IMR-90 (cell line): ENCODE data around the gene AKR1C8. TPM values are rescaled to one million over a fixed set of nuclear protein-coding genes. Genes with fewer than 3 reads are reported as not detected.

ENCODE experiments used
- ATAC-seq: fragments of 200-7000 bp; cut with Tn5 transposase; 2 replicates; pipeline ENCODE4 v1.9.1; 2020; ENCODE audit warnings: low read depth, mild to moderate bottlenecking, moderate library complexity
- BruUV-seq: library from RNA; stranded (reverse); fragments of 400-500 nt; replicated peaks from 2 replicates; lab custom pipeline; 2021; lab: Mats Ljungman, UMichigan
- CTCF ChIA-PET: fragments of 300-600 bp; formaldehyde crosslinking; extraction: SDS; loops from one replicate; lab custom pipeline; 2021; ENCODE audit warnings: antibody characterized with exemption; lab: Yijun Ruan, JAX
- POLR2A ChIA-PET: fragments of 300-600 bp; sonication (Branson Sonifier 250); formaldehyde crosslinking; loops from one replicate; lab custom pipeline; 2022; ENCODE audit warnings: antibody characterized with exemption; ENCODE audit not compliant: unreplicated experiment; lab: Charles Lee
- DNase-seq: peaks from one replicate; pipeline ENCODE4 v3.0.0; 2013
- H2AFZ ChIP-seq: replicated peaks from 2 replicates; pipeline ENCODE3; 2013; ENCODE audit warnings: low read length, mild to moderate bottlenecking; ENCODE audit not compliant: poor library complexity
- H2AK5ac ChIP-seq: 2 replicates; pipeline ENCODE4 v1.6.1; 2013; ENCODE audit warnings: low read depth, low read length, inconsistent platforms
- H2AK9ac ChIP-seq: replicated peaks from 2 replicates; pipeline ENCODE3; 2013; ENCODE audit warnings: mild to moderate bottlenecking, low read depth, low read length, moderate library complexity; ENCODE audit not compliant: poor library complexity
- H2BK120ac ChIP-seq: 2 replicates; pipeline ENCODE4 v1.6.1; 2013; ENCODE audit warnings: low read depth, low read length, inconsistent platforms
- H2BK15ac ChIP-seq: 3 replicates; pipeline ENCODE4 v1.6.1; 2013; ENCODE audit warnings: low read depth, low read length, inconsistent platforms
- H2BK20ac ChIP-seq: 2 replicates; pipeline ENCODE4 v1.6.1; 2013; ENCODE audit warnings: low read depth, mild to moderate bottlenecking, inconsistent platforms, low read length, moderate library complexity
- H2BK5ac ChIP-seq: 2 replicates; pipeline ENCODE4 v1.6.1; 2013; ENCODE audit warnings: mild to moderate bottlenecking, low read depth, low read length, inconsistent platforms; ENCODE audit not compliant: poor library complexity, severe bottlenecking
- H3K14ac ChIP-seq: replicated peaks from 2 replicates; pipeline ENCODE4 v1.6.1; 2013; ENCODE audit warnings: low read depth, low read length, inconsistent platforms
- H3K18ac ChIP-seq: 2 replicates; pipeline ENCODE4 v1.6.1; 2013; ENCODE audit warnings: low read depth, low read length, control low read depth
- H3K23ac ChIP-seq: 2 replicates; pipeline ENCODE4 v1.6.1; 2013; ENCODE audit warnings: low read depth, low read length, inconsistent platforms
- H3K27ac ChIP-seq: 2 replicates; pipeline ENCODE4 v1.5.1; 2013; ENCODE audit warnings: mild to moderate bottlenecking, control low read depth, low read length; ENCODE audit not compliant: insufficient read depth
- H3K27me3 ChIP-seq: 2 replicates; pipeline ENCODE4 v1.6.1; 2013; ENCODE audit warnings: low read length; ENCODE audit not compliant: control insufficient read depth, insufficient read depth
- H3K36me3 ChIP-seq: 2 replicates; pipeline ENCODE4 v1.6.1; 2013; ENCODE audit warnings: low read length, mixed read lengths; ENCODE audit not compliant: control insufficient read depth, insufficient read depth
- H3K4ac ChIP-seq: 2 replicates; pipeline ENCODE4 v1.6.1; 2013; ENCODE audit warnings: low read depth, low read length, inconsistent platforms
- H3K4me1 ChIP-seq: 2 replicates; pipeline ENCODE4 v1.6.1; 2013; ENCODE audit warnings: low read length, mixed read lengths; ENCODE audit not compliant: control insufficient read depth, insufficient read depth
- H3K4me2 ChIP-seq: 2 replicates; pipeline ENCODE4 v1.6.1; 2013; ENCODE audit warnings: low read depth, mild to moderate bottlenecking, control low read depth, low read length, moderate library complexity
- H3K4me3 ChIP-seq: 2 replicates; pipeline ENCODE4 v1.5.1; 2013; ENCODE audit warnings: low read depth, mild to moderate bottlenecking, control low read depth, low read length, moderate library complexity; ENCODE audit not compliant: insufficient read depth
- H3K56ac ChIP-seq: 2 replicates; pipeline ENCODE4 v1.6.1; 2013; ENCODE audit warnings: low read length, inconsistent platforms; ENCODE audit not compliant: insufficient read depth; ENCODE audit errors: extremely low read depth
- H3K79me1 ChIP-seq, 2 experiments: 2 replicates each; pipeline ENCODE4 v1.6.1; 2013; ENCODE audit warnings: low read length in 2 of 2, inconsistent platforms in 1 of 2, low read depth in 1 of 2
- H3K9ac ChIP-seq: 2 replicates; pipeline ENCODE4 v1.6.1; 2013; ENCODE audit warnings: low read depth, low read length, control low read depth
- H3K9me1 ChIP-seq: 2 replicates; pipeline ENCODE4 v1.6.1; 2013; ENCODE audit warnings: low read length, inconsistent platforms; ENCODE audit not compliant: insufficient read depth
- H3K9me3 ChIP-seq: 2 replicates; pipeline ENCODE4 v1.6.1; 2013; ENCODE audit warnings: low read length; ENCODE audit not compliant: control insufficient read depth, insufficient read depth
- H4K20me1 ChIP-seq: 2 replicates; pipeline ENCODE4 v1.6.1; 2013; ENCODE audit warnings: low read length, inconsistent platforms; ENCODE audit not compliant: insufficient read depth
- H4K5ac ChIP-seq: 2 replicates; pipeline ENCODE4 v1.6.1; 2013; ENCODE audit warnings: mild to moderate bottlenecking, low read depth, low read length, control low read depth
- H4K8ac ChIP-seq, 2 experiments: 2 replicates each; pipeline ENCODE4 v1.6.1; 2013; ENCODE audit warnings: low read depth in 2 of 2, low read length in 2 of 2, control low read depth in 1 of 2, inconsistent platforms in 1 of 2
- H4K91ac ChIP-seq: 2 replicates; pipeline ENCODE4 v1.6.1; 2013; ENCODE audit warnings: low read depth, low read length, inconsistent platforms; ENCODE audit not compliant: insufficient read depth
- BHLHE40 ChIP-seq: fragments of 150-350 bp; IDR thresholded peaks from 2 replicates; pipeline ENCODE4 v1.6.1; 2016; ENCODE audit warnings: mild to moderate bottlenecking, low read depth, low read length
- CEBPB ChIP-seq: IDR thresholded peaks from 2 replicates; pipeline ENCODE4 v1.6.1; 2012; ENCODE audit warnings: low read depth, low read length, improper control_type of control experiment
- CHD1 ChIP-seq: IDR thresholded peaks from 2 replicates; pipeline ENCODE4 v1.6.1; 2012; ENCODE audit warnings: low read depth, low read length, improper control_type of control experiment
- CTCF ChIP-seq: conservative IDR thresholded peaks from 2 replicates; pipeline ENCODE4 v1.5.1; 2012; ENCODE audit warnings: mild to moderate bottlenecking, low read depth, low read length, improper control_type of control experiment
- ELK1 ChIP-seq: fragments of 150-350 bp; IDR thresholded peaks from 2 replicates; pipeline ENCODE4 v1.6.1; 2016; ENCODE audit warnings: low read depth, mild to moderate bottlenecking, low read length, moderate library complexity, borderline replicate concordance
- FOS ChIP-seq: fragments of 150-350 bp; IDR thresholded peaks from 2 replicates; pipeline ENCODE4 v1.6.1; 2016; ENCODE audit warnings: low read depth, low read length
- MAFK ChIP-seq: IDR thresholded peaks from 2 replicates; pipeline ENCODE4 v1.6.1; 2012; ENCODE audit warnings: low read depth, low read length, improper control_type of control experiment
- MAZ ChIP-seq: IDR thresholded peaks from 2 replicates; pipeline ENCODE4 v1.6.1; 2012; ENCODE audit warnings: low read depth, mild to moderate bottlenecking, low read length, improper control_type of control experiment, moderate library complexity, borderline replicate concordance
- MXI1 ChIP-seq: IDR thresholded peaks from 2 replicates; pipeline ENCODE4 v1.6.1; 2012; ENCODE audit warnings: low read depth, mild to moderate bottlenecking, low read length, moderate library complexity, borderline replicate concordance
- NFE2L2 ChIP-seq: fragments of 150-350 bp; IDR thresholded peaks from 2 replicates; pipeline ENCODE4 v1.6.1; 2016; ENCODE audit warnings: low read depth, mild to moderate bottlenecking, low read length
- POLR2A ChIP-seq: IDR thresholded peaks from 2 replicates; pipeline ENCODE4 v1.6.1; 2012; ENCODE audit warnings: mild to moderate bottlenecking, low read depth, low read length
- RAD21 ChIP-seq: IDR thresholded peaks from 2 replicates; pipeline ENCODE4 v1.6.1; 2012; ENCODE audit warnings: low read length, improper control_type of control experiment
- RCOR1 ChIP-seq: IDR thresholded peaks from 2 replicates; pipeline ENCODE4 v1.6.1; 2012; ENCODE audit warnings: mild to moderate bottlenecking, low read length, improper control_type of control experiment; ENCODE audit not compliant: insufficient replicate concordance
- RFX5 ChIP-seq: IDR thresholded peaks from 2 replicates; pipeline ENCODE4 v1.8.0; 2012; ENCODE audit warnings: low read depth, mild to moderate bottlenecking, low read length, moderate library complexity
- SMC3 ChIP-seq: fragments of 150-350 bp; IDR thresholded peaks from 2 replicates; pipeline ENCODE4 v1.6.1; 2016; ENCODE audit warnings: low read depth, mild to moderate bottlenecking, antibody characterized with exemption, low read length, moderate library complexity
- USF2 ChIP-seq: fragments of 150-350 bp; IDR thresholded peaks from 2 replicates; pipeline ENCODE4 v1.6.1; 2017; ENCODE audit warnings: mild to moderate bottlenecking, antibody characterized with exemption, low read length, low read depth
- WGBS, 2 experiments: methylation state at CpG; one replicate each; pipeline versions ENCODE4 v1.1.5 to v1.1.7; 2013; ENCODE audit warnings: missing lambda C conversion rate in 2 of 2; ENCODE audit not compliant: insufficient read length in 1 of 2; ENCODE audit errors: extremely low coverage in 2 of 2; 5-methylcytosine and 5-hydroxymethylcytosine counted together
- dilution Hi-C: fragments of 300-500 bp; cut with HindIII; formaldehyde crosslinking; loops from one replicate; pipeline ENCODE4 v1.14.3; 2018; ENCODE audit warnings: low sequenced_read_pairs; ENCODE audit not compliant: unreplicated experiment
- in situ Hi-C: fragments of 300-500 bp; cut with MboI; formaldehyde crosslinking; loops from 3 replicates; pipeline ENCODE4 v1.14.3; 2019; ENCODE audit warnings: low sequenced_read_pairs, inconsistent platforms, mixed read lengths
- intact Hi-C: fragments of 100-400 bp; cut with micrococcal nuclease; formaldehyde crosslinking; loops from 2 replicates; pipeline ENCODE4 v1.10.0; 2022
- polyA plus RNA-seq, 3 experiments: library from polyadenylated mRNA; depleted of rRNA; stranded (reverse); fragments of >200 nt; gene quantifications; 2 replicates each; pipeline ENCODE4 v1.2.3, GENCODE V29; 2012; ENCODE audit warnings: low replicate concordance in 1 of 3
- total RNA-seq: library from RNA; depleted of rRNA; stranded (reverse); fragments of >200 nt; gene quantifications from 2 replicates; pipeline ENCODE4 v1.2.3, GENCODE V29; 2012

The AKR1C8 gene
- total and polyA plus RNA-seq, 2 of the 4 experiments (the other 2 are of a cell fraction), result not detected

GRCh38 chr10:5155951-5156350, 29.0 kb downstream of the AKR1C8 start:
- ATAC-seq, result no peak
- no peak overlapping the region for H3K4me3 ChIP-seq
- no peak overlapping the region for H4K5ac ChIP-seq
- H2BK20ac ChIP-seq, result no peak overlapping the region
- no peak overlapping the region for H3K14ac ChIP-seq
- H2BK120ac ChIP-seq, result no peak overlapping the region
- dilution Hi-C loops (no loop called here), intact Hi-C loops (no loop called here), in situ Hi-C loops (no loop called here)
- no peak overlapping the region for H2AK5ac ChIP-seq
- no peaks in the 10 kb centered on the region for H3K27me3 ChIP-seq
- no peaks in the 10 kb centered on the region for H3K4me1 ChIP-seq
- no peak overlapping the region for H3K56ac ChIP-seq
- no peak overlapping the region for H2BK15ac ChIP-seq
- no peaks in the 10 kb centered on the region for H3K9me3 ChIP-seq
- no peak for DNase-seq
- H3K4me2 ChIP-seq, result no peak overlapping the region
- H2AFZ ChIP-seq, result no peak overlapping the region
- no peak overlapping the region for H4K8ac ChIP-seq
- no peak overlapping the region for H3K27ac ChIP-seq
- H3K79me1 ChIP-seq, result no peaks in the 10 kb centered on the region
- WGBS, 2 experiments, result no CpG with 5 or more reads among the region's 1 CpG
- H3K18ac ChIP-seq, result no peak overlapping the region
- H4K91ac ChIP-seq, result no peak overlapping the region
- ChIA-PET POLR2A (no interaction called here), CTCF (no interaction called here)
- no peaks in the 10 kb centered on the region for H4K20me1 ChIP-seq
- no peak overlapping the region for H2BK5ac ChIP-seq
- TF ChIP-seq RFX5 (no peak), POLR2A (no peak), RCOR1 (no peak), NFE2L2 (no peak), USF2 (no peak), FOS (no peak), CHD1 (no peak), MAZ (no peak), CEBPB (no peak), MXI1 (no peak), ELK1 (no peak), BHLHE40 (no peak), CTCF (no peak), MAFK (no peak), SMC3 (no peak), RAD21 (no peak)
- H3K36me3 ChIP-seq, result no peaks in the 10 kb centered on the region
- no peak overlapping the region for H3K9ac ChIP-seq
- H3K4ac ChIP-seq, result no peak overlapping the region
- no peaks in the 10 kb centered on the region for H3K9me1 ChIP-seq
- no peak overlapping the region for H2AK9ac ChIP-seq
- no peak overlapping the region for H3K23ac ChIP-seq
- BruUV-seq, result no TSS peak
